OCI-LY7 (cell line): ENCODE data around the gene IQCH.

ENCODE experiments used
- CTCF ChIP-seq: fragments of 200-600 bp; sonication (generic); conservative IDR thresholded peaks from 2 replicates; pipeline ENCODE4 v1.5.1; 2014; ENCODE audit warnings: mild to moderate bottlenecking, antibody characterized with exemption, low read length, moderate library complexity, mixed read lengths
- EZH2phosphoT487 ChIP-seq: fragments of 200-600 bp; sonication (generic); IDR thresholded peaks from 2 replicates; pipeline ENCODE4 v1.6.1; 2018; ENCODE audit warnings: low read depth, borderline replicate concordance, mild to moderate bottlenecking, mixed run types, antibody characterized with exemption, low read length, moderate library complexity, mixed read lengths

GRCh38 chr15:67248011-67248505, 6.5 kb upstream of the IQCH start:
- TF ChIP-seq CTCF = no peak
- TF ChIP-seq EZH2phosphoT487 = no peak
